GM18519 (cell line): ENCODE data around the gene PRRT1B.

ENCODE experiments used
- ATAC-seq: cut with Tn5 transposase; IDR thresholded peaks from one replicate; pipeline ENCODE4 v1.9.1; 2021; ENCODE audit warnings: mild to moderate bottlenecking, moderate library complexity; ENCODE audit not compliant: unreplicated experiment, low FRiP score

PRRT1B gene

DNA sequence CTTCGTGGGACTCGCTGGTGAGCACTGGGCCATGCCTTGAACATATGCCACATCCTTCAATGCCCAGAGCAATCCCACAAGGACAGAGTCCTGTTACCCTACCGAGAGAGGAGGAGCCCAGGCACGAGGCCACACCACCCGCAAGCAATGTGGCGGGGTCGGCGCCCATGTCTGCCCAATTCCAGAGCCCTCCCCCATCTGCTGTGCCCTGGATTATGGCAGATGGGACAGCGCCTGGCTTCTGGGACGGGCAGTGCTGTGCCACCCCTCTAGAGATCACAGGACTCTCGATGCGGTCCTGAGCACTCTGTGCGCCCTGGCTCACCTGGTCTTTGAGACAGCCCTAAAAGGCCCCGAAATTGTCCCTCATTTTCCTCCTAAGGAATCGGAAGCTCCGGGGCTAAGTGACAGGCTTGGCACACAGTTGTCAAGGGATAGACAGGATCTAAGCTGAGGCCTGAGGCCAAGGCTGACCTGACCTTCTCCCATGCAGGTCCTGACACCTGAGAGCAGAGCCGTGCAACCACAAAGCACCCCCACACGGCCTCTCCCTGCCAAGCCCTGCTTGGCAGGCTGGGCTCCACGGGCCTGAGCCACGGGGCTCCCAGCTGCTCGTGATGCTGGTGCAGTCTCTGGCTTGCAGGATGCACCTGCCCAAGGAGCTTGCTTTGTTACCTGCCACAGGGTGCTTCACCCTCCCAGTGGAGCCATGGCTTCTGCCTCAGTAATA, 48.8 kb downstream of the PRRT1B start:
- ATAC-seq, result no peak

DNA sequence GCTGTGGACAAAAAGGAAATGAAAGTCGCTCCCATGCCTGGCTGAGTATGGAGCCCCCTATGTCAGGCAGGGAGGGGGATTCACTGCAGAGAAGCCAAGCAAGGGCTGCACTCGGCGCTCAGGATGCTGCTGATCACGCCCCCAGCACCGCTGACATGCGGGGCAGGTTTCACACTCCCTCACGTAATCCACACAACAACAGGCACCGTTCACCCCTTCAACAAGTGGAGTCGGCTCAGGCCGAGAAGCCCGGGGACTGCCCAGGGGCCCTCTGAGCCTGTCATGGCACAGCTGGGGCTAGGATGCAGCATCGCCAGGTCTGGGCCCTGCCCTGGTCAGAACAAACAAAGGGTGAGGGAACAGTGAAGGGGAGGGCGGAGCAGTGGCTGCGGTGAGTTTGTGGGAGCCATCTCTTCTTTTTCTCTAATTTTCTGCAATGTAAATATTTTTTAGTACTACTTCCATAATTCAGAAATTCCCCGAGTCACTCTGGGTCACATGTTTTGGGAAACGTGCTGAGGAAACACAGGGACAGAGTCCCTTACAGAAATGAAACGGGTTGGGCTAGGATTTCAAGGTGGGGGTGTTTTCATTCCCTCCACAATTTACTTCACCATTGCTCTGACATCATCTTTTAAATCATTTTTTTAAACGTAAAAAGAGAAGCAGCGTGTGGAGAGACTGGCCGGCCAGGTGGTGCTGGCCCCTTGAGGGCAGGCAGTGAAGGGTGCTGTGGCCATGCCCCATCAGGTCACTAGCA, 49.8 kb downstream of the PRRT1B start:
- no peak for ATAC-seq

DNA sequence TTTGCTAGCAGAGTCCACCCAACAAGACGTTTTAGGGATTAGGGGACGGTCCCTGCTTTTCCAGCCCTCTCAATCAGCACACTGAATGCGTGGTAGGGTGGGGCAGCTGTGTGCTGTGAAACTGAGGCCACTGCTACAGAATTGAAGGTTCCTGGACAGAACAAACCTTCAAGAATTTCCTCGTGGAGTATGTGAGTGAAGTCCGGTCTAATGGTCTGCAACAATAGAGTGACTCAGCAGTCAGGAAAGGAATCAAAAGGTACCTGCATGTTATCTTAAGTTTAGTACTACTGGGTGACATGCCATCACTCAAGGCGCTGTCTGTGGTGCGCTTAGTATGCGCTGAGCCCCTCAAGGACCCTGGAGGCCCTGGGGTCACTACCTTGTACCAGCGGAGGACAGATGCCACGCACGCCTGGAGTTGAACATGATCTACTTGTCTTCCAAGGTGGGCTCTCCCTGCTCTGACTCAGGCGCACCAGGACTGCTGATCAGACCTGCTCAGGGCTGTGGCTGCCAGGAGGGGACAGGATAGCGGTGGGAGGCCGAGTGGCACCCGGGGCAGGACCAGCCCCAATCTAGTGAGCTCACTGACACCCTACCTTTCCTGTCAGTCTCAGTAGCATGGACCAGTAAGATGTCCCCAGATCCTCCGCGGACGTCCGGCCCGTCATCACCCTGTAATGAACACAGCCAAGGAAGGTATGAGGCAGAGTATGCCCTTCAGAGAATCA, 50.5 kb downstream of the PRRT1B start:
- no peak for ATAC-seq

DNA sequence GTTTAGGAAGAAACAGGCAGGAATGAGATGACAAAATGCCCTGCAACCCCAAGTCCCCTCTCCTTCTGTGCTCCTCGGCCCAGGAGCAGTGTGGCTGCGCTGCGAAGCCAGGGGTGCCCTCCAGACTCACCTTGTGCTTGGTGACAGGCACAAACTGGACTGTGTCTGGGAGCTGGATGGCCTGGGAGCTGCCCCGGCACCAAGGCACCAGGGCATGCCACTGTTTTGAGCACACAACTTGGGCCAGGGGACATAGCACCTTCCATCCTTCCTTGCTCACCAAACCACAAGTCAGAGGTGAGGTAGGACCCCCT, 51.1 kb downstream of the PRRT1B start:
- ATAC-seq, result no peak

DNA sequence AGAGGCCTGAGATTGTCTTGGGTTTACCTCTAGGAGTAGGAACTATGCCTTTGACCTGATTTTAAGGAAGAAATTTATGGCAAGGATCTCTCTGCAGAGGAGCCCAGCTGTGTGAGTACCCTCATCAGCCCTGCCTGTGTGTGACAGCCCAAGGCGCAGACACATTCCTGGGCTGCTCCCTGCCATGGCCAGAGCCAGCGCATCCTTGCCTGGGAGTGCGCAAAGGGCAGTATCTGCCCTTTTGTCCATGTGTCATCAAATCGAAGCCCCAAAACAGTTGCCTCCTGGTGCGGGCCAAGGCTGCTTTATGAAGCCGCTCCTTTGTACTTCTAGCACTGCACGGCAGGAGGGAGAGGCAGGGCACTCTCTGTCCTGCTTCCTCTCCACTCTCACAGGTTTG, 51.9 kb downstream of the PRRT1B start:
- ATAC-seq, result no peak

DNA sequence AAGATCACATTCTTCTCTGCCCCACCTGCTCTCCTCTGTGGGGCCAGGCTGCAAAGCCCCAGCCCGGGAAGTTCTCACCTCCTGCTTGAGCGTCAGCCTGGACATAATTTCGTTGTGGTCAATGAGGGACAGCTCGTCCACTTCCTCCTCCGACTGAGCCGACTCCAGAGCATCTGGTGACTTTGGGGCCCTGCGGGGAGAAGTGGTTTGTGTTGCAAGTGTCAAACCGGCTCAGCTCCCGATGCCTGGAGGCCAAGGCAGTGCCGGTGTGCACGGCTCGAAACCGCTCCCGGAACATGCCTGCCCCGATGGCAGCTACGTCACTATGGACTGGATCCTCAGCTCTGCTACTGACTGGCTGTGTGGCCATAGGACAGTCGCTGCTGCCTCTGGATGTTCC, 52.8 kb downstream of the PRRT1B start:
- no peak for ATAC-seq

DNA sequence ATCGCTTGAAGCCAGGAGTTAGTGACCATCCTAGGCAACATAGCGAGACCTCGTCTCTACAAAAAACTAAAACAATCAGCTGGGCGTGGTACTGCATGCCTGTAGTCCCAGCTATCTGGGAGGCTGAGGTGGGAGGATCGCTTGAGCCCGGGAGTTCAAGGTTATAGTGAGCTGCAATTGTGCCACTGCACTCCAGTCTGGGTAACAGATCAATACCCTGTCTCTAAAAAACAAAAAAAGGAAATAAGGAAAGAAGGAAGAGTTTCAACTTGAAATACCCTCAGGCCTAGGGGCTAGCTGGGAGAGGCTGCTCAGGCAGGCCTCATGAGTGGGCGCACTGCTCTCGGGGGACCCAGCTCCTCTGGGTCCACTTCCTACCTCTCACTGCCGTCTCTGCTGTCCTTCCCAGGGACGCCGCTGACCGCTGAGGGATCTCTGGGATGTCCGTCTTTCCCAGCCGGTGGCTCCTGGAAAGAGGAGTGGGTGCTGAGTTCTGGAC, 56.4 kb downstream of the PRRT1B start:
- no peak for ATAC-seq

DNA sequence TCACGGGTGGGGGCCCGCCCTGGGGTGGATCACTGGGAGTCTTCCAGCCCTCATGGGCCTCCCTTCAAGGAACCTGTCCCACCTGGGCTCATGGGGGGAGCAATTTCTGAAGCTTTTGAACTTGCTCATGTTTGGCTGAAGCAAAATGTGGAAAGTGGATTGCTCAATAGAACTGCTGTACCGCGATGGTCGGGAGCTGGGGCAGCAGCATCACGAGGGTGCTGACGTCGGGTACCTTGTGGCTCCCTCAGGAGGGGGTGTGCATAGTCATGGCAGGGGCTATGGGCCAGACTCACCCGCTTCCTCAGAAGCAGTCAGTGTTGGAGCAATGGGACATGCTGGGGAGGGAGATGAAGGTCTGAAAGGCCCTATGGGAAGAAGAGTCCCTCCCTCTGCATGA, 57.9 kb downstream of the PRRT1B start:
- ATAC-seq, result no peak

DNA sequence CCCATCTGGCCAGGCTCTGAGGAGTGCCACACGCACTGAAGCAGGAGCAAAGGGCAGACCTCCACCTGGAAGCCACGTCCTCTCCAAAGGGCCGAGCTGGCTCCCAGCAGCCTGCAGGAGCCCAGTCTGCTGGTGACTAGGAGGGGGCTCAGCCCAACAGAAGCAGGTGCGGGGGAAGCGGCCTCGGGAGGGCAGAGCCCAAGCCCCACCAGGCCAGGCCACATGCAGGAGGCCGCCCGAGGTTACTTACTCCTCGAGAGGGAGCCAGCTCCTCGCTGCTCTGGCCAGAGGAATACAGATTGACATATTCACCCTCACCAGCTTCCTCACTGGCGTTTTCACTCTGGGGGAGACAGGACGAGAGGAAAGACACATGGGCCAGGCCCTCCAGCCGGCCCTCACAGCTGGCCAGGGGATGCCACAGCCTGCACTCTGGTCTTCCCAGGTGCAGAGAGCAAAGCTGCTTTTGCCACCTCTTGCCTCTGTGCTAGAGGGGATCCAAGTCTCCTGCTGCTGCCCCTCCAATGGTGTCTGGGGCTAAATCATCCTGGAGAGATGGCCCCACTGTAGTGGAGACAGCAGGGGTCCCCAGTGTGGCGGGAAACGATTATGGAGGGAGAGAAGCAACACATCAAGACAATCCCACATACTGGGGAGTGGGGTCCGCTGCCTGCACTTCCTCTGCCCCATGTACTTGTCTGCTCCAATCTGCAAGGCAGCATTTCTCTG, 58.6 kb downstream of the PRRT1B start:
- no peak for ATAC-seq

DNA sequence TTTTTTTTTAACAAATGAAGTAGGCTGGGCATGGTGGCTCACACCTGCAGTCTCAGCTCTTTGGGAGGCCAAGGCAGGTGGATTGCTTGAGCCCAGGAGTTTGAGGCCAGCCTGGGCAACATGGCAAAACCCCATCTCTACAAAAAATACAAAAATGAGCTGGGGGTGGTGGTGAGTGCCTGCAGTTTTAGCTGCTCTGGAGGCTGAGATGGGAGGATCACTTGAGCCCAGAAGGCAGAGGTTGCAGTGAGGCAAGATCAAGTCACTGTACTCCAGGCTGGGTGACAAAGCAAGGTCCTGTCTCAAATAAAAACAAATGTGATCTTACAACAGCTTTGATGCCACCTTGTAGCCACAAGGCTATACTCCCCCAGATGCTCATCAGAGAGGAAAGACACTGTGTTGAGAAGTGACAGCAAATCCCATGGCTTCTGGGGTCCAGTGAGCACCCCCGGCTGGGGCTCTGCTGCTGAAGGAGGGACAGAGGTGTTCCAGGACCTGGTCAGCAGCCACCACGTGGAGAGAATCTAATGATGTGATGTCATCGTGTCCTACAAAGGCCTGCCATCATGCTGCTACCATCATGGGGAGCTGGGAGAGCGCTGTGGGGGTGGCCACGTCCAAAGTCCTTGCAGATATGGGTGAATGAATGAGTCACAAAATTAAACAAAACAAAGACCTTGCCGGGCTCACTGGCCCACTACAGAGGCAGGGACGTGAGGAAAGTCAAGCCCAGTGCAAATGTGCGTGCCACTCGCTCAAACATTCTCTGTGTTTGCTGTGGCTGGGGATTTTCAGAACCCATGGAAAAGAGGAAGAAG, 60.7 kb downstream of the PRRT1B start:
- no peak for ATAC-seq

DNA sequence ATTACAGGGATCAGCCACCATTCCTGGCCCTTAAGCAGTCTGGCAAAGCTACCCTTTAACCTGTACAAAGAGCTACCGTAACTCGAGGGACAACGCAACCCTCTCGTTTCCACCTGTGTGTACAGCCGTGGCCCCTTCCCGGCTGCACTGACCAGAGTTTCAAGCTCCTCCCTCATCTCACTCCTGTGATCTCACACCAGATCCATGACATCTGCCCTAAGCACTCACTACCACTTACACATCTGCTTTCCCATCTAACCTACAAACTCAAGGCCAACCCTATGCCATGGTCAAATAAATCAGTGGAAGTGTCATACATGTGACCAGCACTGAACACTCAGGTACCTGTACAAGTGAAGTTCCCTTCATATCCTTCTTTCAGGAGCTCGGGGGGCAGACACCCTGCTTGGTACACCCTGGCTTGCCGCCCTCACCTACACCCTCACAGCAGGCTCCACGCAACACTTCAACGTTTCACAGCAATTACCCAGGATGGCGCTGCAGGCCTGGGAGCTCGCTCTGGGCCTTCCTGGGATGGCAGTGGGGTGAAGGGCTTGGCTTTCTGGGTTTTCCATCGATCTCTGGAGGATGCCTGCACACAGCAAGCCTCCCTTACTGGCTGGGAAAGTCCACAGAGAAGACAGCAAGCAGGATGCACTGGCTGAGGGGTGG, 61.7 kb downstream of the PRRT1B start:
- ATAC-seq, result no peak

DNA sequence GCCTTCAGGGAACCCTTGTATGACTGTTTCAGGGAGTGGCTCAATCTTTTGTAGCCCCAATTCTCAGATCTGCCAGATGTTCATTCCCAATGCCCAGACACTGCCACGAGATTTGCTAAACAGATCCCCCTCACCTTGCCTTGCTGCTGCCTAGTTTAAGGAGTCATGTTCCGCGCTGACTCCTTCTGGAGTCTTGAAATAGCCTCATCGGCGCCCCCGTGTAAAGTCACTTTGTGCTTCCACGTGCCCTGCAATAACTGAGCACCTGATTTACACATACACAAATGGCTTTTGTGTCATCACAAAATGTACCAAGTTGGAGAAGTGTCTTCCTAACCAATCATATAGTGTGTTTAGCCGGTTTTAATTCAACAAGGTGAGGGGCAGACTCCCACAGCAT, 62.3 kb downstream of the PRRT1B start:
- no peak for ATAC-seq

DNA sequence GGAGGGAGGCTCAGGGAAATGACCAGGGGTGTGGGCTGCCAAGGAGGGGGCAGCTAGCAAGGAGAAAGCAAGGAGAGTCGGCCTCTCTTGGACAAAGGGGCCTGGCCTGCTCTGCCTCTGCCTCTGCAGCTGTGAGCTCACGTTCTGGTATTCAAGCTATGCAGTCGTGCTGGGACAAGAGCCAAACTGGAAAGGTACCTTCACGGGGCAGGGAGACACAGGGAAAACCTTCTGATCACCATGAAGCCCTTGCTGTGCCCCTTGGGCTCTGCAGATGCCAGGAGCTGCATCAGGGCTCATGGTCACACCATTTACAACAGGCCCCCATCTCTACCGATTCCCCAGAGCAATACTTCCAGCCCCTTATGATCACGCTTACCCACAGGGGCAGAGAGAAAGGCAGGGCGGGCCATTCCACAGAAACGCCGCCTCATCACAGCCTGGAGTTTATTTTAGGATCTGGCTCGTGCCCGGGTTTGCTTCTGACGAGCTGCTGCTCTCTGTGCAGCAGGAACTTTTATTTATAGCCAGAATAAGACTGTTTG, 63.2 kb downstream of the PRRT1B start:
- no peak for ATAC-seq
